Endothelial cell of umbilical vein (primary cell): Measurements from ENCODE around the gene RSPO1. TPM values are rescaled to one million over a fixed set of nuclear protein-coding genes. Genes with fewer than 3 reads are reported as not detected.

Source experiments
- BruUV-seq: library from RNA; stranded (reverse); fragments of 400-500 nt; replicated peaks from 2 replicates; lab custom pipeline; 2021; lab: Mats Ljungman, UMichigan
- CTCF ChIA-PET: fragments of 300-600, 350-600 bp; sonication (Branson Sonifier 250); formaldehyde crosslinking; loops from one replicate; lab custom pipeline; 2021; ENCODE audit warnings: antibody characterized with exemption, inconsistent platforms; lab: Charles Lee
- POLR2A ChIA-PET: fragments of 300-600, 350-600 bp; sonication (Branson Sonifier 250); formaldehyde crosslinking; loops from one replicate; lab custom pipeline; 2021; ENCODE audit warnings: antibody characterized with exemption, inconsistent platforms; lab: Charles Lee
- DNase-seq: peaks from one replicate; pipeline ENCODE4 v3.0.0-alpha.2; 2011; ENCODE audit warnings: low read depth, low spot score
- FAIRE-seq: peaks from 2 replicates; lab custom pipeline; 2011; peaks lifted over from hg19 to GRCh38; lab: Jason Lieb, UNC
- H2AFZ ChIP-seq: 2 replicates; pipeline ENCODE4 v1.6.0; 2012; ENCODE audit warnings: low read depth, low read length, control low read depth, inconsistent platforms
- H3K27ac ChIP-seq: 2 replicates; pipeline ENCODE4 v1.5.1; 2011; ENCODE audit warnings: low read depth, mild to moderate bottlenecking, control low read depth, low read length, moderate library complexity; ENCODE audit not compliant: insufficient read depth
- H3K27me3 ChIP-seq, 2 experiments: 2 replicates each; pipeline versions ENCODE4 v1.6.0 to v1.6.1; 2011; ENCODE audit warnings: low read length in 2 of 2, mixed read lengths in 1 of 2; ENCODE audit not compliant: control insufficient read depth in 2 of 2, insufficient read depth in 2 of 2
- H3K36me3 ChIP-seq, 2 experiments: 2 replicates in 1 of 2; 3 replicates in 1 of 2; pipeline ENCODE4 v1.5.1; 2011; ENCODE audit warnings: low read length in 2 of 2, mild to moderate bottlenecking in 1 of 2, moderate library complexity in 1 of 2; ENCODE audit not compliant: control insufficient read depth in 2 of 2, insufficient read depth in 2 of 2; ENCODE audit errors: extremely low read depth in 1 of 2
- H3K4me1 ChIP-seq: 3 replicates; pipeline ENCODE4 v1.5.1; 2011; ENCODE audit warnings: mild to moderate bottlenecking, low read length; ENCODE audit not compliant: control insufficient read depth, insufficient read depth; ENCODE audit errors: extremely low read depth
- H3K4me2 ChIP-seq: 2 replicates; pipeline ENCODE4 v1.6.1; 2011; ENCODE audit warnings: low read length, control low read depth, mixed read lengths; ENCODE audit not compliant: insufficient read depth
- H3K4me3 ChIP-seq, 3 experiments: fragments of 200-600 bp in 1 of 3; sonication (generic), shearing (Covaris generic) in 1 of 3; replicated peaks in 1 of 3; 2 replicates each; pipeline ENCODE4 v1.5.1; 2011 to 2016; ENCODE audit warnings: control low read depth in 3 of 3, low read length in 3 of 3, mild to moderate bottlenecking in 2 of 3, inconsistent platforms in 1 of 3, low read depth in 1 of 3, moderate library complexity in 1 of 3; ENCODE audit not compliant: insufficient read depth in 1 of 3
- H3K79me2 ChIP-seq: 2 replicates; pipeline ENCODE4 v1.6.0; 2012; ENCODE audit warnings: low read length, inconsistent platforms; ENCODE audit not compliant: control insufficient read depth, insufficient read depth
- H3K9ac ChIP-seq: replicated peaks from 2 replicates; pipeline ENCODE3; 2011; ENCODE audit warnings: low read length, control low read depth; ENCODE audit not compliant: insufficient read depth; ENCODE audit errors: extremely low read depth
- H3K9me1 ChIP-seq: replicated peaks from 3 replicates; pipeline ENCODE4 v1.6.0; 2011; ENCODE audit warnings: mild to moderate bottlenecking, low read length; ENCODE audit not compliant: control insufficient read depth, insufficient read depth; ENCODE audit errors: extremely low read depth
- H3K9me3 ChIP-seq: replicated peaks from 2 replicates; pipeline ENCODE4 v1.5.1; 2012; ENCODE audit warnings: low read length, inconsistent platforms; ENCODE audit not compliant: control insufficient read depth, insufficient read depth
- H4K20me1 ChIP-seq: replicated peaks from 2 replicates; pipeline ENCODE3; 2011; ENCODE audit warnings: mild to moderate bottlenecking, low read length; ENCODE audit not compliant: control insufficient read depth, insufficient read depth; ENCODE audit errors: extremely low read depth
- CTCF ChIP-seq, 2 donors: IDR thresholded peaks; 1 replicate in 1 of 2; 2 replicates in 1 of 2; pipeline ENCODE4 v1.5.1; 2011; ENCODE audit warnings: low read length in 2 of 2, mild to moderate bottlenecking in 2 of 2, moderate library complexity in 2 of 2, control low read depth in 1 of 2, inconsistent platforms in 1 of 2, low read depth in 1 of 2; ENCODE audit not compliant: insufficient read depth in 1 of 2; ENCODE audit errors: extremely low read depth in 1 of 2
- EZH2 ChIP-seq: IDR thresholded peaks from 2 replicates; pipeline ENCODE4 v1.6.1; 2012; ENCODE audit warnings: borderline replicate concordance, low read depth, mild to moderate bottlenecking, moderate library complexity, low read length, inconsistent platforms; ENCODE audit not compliant: severe bottlenecking
- FOS ChIP-seq: IDR thresholded peaks from 2 replicates; pipeline ENCODE4 v1.6.1; 2011; ENCODE audit warnings: mild to moderate bottlenecking, low read length, moderate library complexity, borderline replicate concordance; ENCODE audit not compliant: insufficient read depth
- GATA2 ChIP-seq: IDR thresholded peaks from 2 replicates; pipeline ENCODE4 v1.7.0; 2011; ENCODE audit warnings: low read depth, mild to moderate bottlenecking, moderate library complexity, mixed read lengths, low read length; ENCODE audit not compliant: insufficient read length, insufficient read depth
- JUN ChIP-seq: IDR thresholded peaks from 2 replicates; pipeline ENCODE4 v1.6.1; 2011; ENCODE audit warnings: borderline replicate concordance, low read depth; ENCODE audit not compliant: insufficient read length, insufficient read depth
- MYC ChIP-seq: IDR thresholded peaks from one replicate; pipeline ENCODE4 v1.6.1; 2011; ENCODE audit warnings: mild to moderate bottlenecking, low read depth, low read length
- POLR2A ChIP-seq: IDR thresholded peaks from 2 replicates; pipeline ENCODE4 v1.6.1; 2012; ENCODE audit warnings: low read depth, mild to moderate bottlenecking, control low read depth, low read length
- POLR2AphosphoS5 ChIP-seq: IDR thresholded peaks from 2 replicates; pipeline ENCODE4 v1.6.1; 2012; ENCODE audit warnings: low read depth, mild to moderate bottlenecking, control low read depth, low read length, moderate library complexity; ENCODE audit not compliant: insufficient read depth
- dilution Hi-C: fragments of 300-500 bp; cut with MboI; formaldehyde crosslinking; loops from one replicate; pipeline ENCODE4 v1.15.0; 2019; ENCODE audit warnings: low sequenced_read_pairs; ENCODE audit not compliant: extremely low pct_ligation_motif_present
- intact Hi-C: fragments of 100-400 bp; cut with micrococcal nuclease; formaldehyde crosslinking; loops from one replicate; pipeline ENCODE4 v1.10.0; 2022
- polyA plus RNA-seq, 4 experiments: library from polyadenylated mRNA; depleted of rRNA in 3 of 4; stranded (reverse) in 3 of 4; unstranded in 1 of 4; fragments of >200 nt; gene quantifications; 2 replicates each; pipeline versions ENCODE4 v1.2.1 to v1.2.3, GENCODE V29; 2011 to 2012; ENCODE audit warnings: missing spikeins in 1 of 4
- total RNA-seq: library from RNA; stranded (reverse); gene quantifications from 2 replicates; pipeline ENCODE4 v1.2.3, GENCODE V29; 2021
- TF ChIP-seq, protein P1 (sequence below): IDR thresholded peaks from 2 replicates; pipeline ENCODE4 v1.6.1; 2011; ENCODE audit not compliant: insufficient read depth, insufficient read length

The RSPO1 gene
- total and polyA plus RNA-seq, 2 donors (not counting 3 experiments of a cell fraction or from before 2014, with no cell fraction given) = not detected

DNA sequence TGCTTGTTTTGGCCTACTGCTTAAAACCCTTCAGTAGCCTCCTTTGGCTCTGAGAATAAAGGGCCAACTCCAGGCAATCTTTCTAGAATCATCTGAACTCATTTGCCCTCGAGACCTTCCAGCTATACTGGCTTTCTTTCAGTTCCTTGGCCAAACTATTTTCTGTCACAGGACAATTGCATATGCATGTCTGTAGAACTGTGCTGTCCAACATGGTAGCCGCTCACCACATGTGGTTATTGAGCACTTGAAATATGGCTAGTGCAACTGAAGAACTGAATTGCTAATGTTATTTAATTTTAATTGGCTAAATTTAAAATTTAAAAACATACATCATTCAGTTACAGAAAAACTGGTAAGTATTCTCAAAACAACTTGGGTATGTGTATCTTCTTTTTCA, 24.7 kb downstream of the RSPO1 start:
- dilution Hi-C loops (no loop called here), intact Hi-C loops (no loop called here)
- Histone ChIP-seq H3K9me1 (no peaks in the 10 kb centered on the region), H3K4me1 (no peaks in the 10 kb centered on the region), H3K79me2 (no peaks in the 10 kb centered on the region), H3K9ac (no peak overlapping the region), H4K20me1 (no peaks in the 10 kb centered on the region), H3K4me3 (no peak overlapping the region), H2AFZ (no peak overlapping the region), H3K27me3 (peaks cover 20% of the 10 kb centered on the region in 2 experiments), H3K27ac (no peak overlapping the region), H3K4me2 (no peak overlapping the region), H3K9me3 (no peaks in the 10 kb centered on the region), H3K36me3 (no peaks in the 10 kb centered on the region)
- ChIA-PET POLR2A (no interaction called here), CTCF (no interaction called here)
- DNase-seq = no peak
- FAIRE-seq = no peak
- BruUV-seq = no TSS peak
- TF ChIP-seq, protein P1, sequence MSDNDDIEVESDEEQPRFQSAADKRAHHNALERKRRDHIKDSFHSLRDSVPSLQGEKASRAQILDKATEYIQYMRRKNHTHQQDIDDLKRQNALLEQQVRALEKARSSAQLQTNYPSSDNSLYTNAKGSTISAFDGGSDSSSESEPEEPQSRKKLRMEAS = no peak
- no peak for TF ChIP-seq MYC
- no peak for TF ChIP-seq FOS
- TF ChIP-seq GATA2 = no peak
- TF ChIP-seq EZH2 = no peak
- TF ChIP-seq JUN = no peak

GRCh38 chr1:37609002-37609401, 25.7 kb downstream of the RSPO1 start:
- Histone ChIP-seq H3K27me3 (peaks cover 23 to 24% of the 10 kb centered on the region in 2 experiments), H3K4me1 (no peaks in the 10 kb centered on the region), H3K36me3 (no peaks in the 10 kb centered on the region), H3K4me3 (no peak overlapping the region), H3K27ac (no peak overlapping the region), H3K9me1 (no peaks in the 10 kb centered on the region), H3K4me2 (no peak overlapping the region), H4K20me1 (no peaks in the 10 kb centered on the region), H2AFZ (no peak overlapping the region), H3K9ac (no peak overlapping the region), H3K79me2 (no peaks in the 10 kb centered on the region), H3K9me3 (no peaks in the 10 kb centered on the region)
- POLR2A ChIA-PET = no interaction called here
- no TSS peak for BruUV-seq
- no peak for DNase-seq
- no peak for FAIRE-seq
- intact Hi-C loops = no loop called here
- CTCF ChIA-PET = interaction anchor here (0.8 kb wide), 1 partner anchor 12 kb away, joined by 4 read pairs; no protein-coding TSS in a partner anchor
- no peak for TF ChIP-seq FOS
- no peak for TF ChIP-seq POLR2AphosphoS5
- TF ChIP-seq CTCF (IDR thresholded peaks at IDR 0.05; ENCODE audit: extremely low read depth in 1 of 2, insufficient read depth in 1 of 2, low read depth in 1 of 2, low read length in 2 of 2) = no peak
- TF ChIP-seq GATA2 = no peak
- no peak for TF ChIP-seq EZH2
- TF ChIP-seq JUN = no peak
- TF ChIP-seq, protein P1 = no peak
- no peak for TF ChIP-seq POLR2A
- TF ChIP-seq MYC = no peak
- dilution Hi-C loops = no loop called here
